Mesenchymal stem cell (in vitro differentiated cells and primary cell): ENCODE measurements around the gene FNDC10.
"Not testable (repeated sequence)": the region's sequence is repeated elsewhere in the genome, so short reads cannot be mapped to it uniquely, and the experiment has no call there.

Experiments
- DNase-seq: peaks from one replicate; pipeline ENCODE4 v3.0.0-alpha.2; 2013
- H2AFZ ChIP-seq: one replicate; pipeline ENCODE4 v1.6.1; 2013; ENCODE audit warnings: low read depth, mild to moderate bottlenecking, control low read depth, inconsistent platforms, low read length, moderate library complexity
- H2AK5ac ChIP-seq: 2 replicates; pipeline ENCODE4 v1.6.1; 2013; ENCODE audit warnings: low read length, moderate library complexity, mild to moderate bottlenecking, inconsistent platforms; ENCODE audit not compliant: severe bottlenecking
- H2BK120ac ChIP-seq: one replicate; pipeline ENCODE4 v1.6.1; 2013; ENCODE audit warnings: low read depth, mild to moderate bottlenecking, inconsistent platforms, low read length, moderate library complexity
- H2BK12ac ChIP-seq, 2 experiments: one replicate each; pipeline ENCODE4 v1.6.1; 2013; ENCODE audit warnings: inconsistent platforms in 2 of 2, low read length in 2 of 2, mild to moderate bottlenecking in 2 of 2, moderate library complexity in 2 of 2, control low read depth in 1 of 2
- H2BK15ac ChIP-seq: one replicate; pipeline ENCODE4 v1.6.1; 2013; ENCODE audit warnings: mild to moderate bottlenecking, low read depth, inconsistent platforms; ENCODE audit not compliant: poor library complexity, severe bottlenecking
- H2BK5ac ChIP-seq: 2 replicates; pipeline ENCODE4 v1.6.1; 2013; ENCODE audit warnings: low read depth, mild to moderate bottlenecking, low read length, control low read depth, inconsistent platforms; ENCODE audit not compliant: poor library complexity, severe bottlenecking
- H3K14ac ChIP-seq, 2 experiments: one replicate each; pipeline ENCODE4 v1.6.1; 2013; ENCODE audit warnings: inconsistent platforms in 2 of 2, low read length in 2 of 2, control low read depth in 1 of 2, mild to moderate bottlenecking in 1 of 2, moderate library complexity in 1 of 2
- H3K18ac ChIP-seq, 2 experiments: one replicate each; pipeline ENCODE4 v1.6.1; 2013; ENCODE audit warnings: inconsistent platforms in 2 of 2, low read length in 2 of 2, control low read depth in 1 of 2, low read depth in 1 of 2, mild to moderate bottlenecking in 1 of 2
- H3K23ac ChIP-seq, 2 experiments: one replicate each; pipeline ENCODE4 v1.6.1; 2013; ENCODE audit warnings: inconsistent platforms in 2 of 2, low read length in 2 of 2, mild to moderate bottlenecking in 2 of 2, moderate library complexity in 2 of 2, control low read depth in 1 of 2
- H3K27ac ChIP-seq: 2 replicates; pipeline ENCODE4 v1.5.1; 2013; ENCODE audit warnings: mild to moderate bottlenecking, moderate library complexity, low read length, control low read depth, inconsistent platforms; ENCODE audit not compliant: poor library complexity, severe bottlenecking
- H3K27me3 ChIP-seq, 2 experiments: 2 replicates each; pipeline versions ENCODE4 v1.6.1 to v1.7.0; 2013; ENCODE audit warnings: low read length in 2 of 2, mild to moderate bottlenecking in 2 of 2, moderate library complexity in 2 of 2, control low read depth in 1 of 2, inconsistent platforms in 1 of 2; ENCODE audit not compliant: control insufficient read depth in 1 of 2, insufficient read depth in 1 of 2
- H3K36me3 ChIP-seq, 2 experiments: 2 replicates each; pipeline versions ENCODE4 v1.6.1 to v1.7.0; 2013; ENCODE audit warnings: low read length in 2 of 2, control low read depth in 1 of 2, inconsistent platforms in 1 of 2, low read depth in 1 of 2, mild to moderate bottlenecking in 1 of 2; ENCODE audit not compliant: insufficient read depth in 2 of 2, control insufficient read depth in 1 of 2
- H3K4ac ChIP-seq, 2 experiments: one replicate each; pipeline ENCODE4 v1.6.1; 2013; ENCODE audit warnings: inconsistent platforms in 2 of 2, low read length in 2 of 2, mild to moderate bottlenecking in 2 of 2, moderate library complexity in 2 of 2, control low read depth in 1 of 2, low read depth in 1 of 2
- H3K4me1 ChIP-seq: 2 replicates; pipeline ENCODE4 v1.6.1; 2013; ENCODE audit warnings: low read depth, low read length, control low read depth; ENCODE audit not compliant: control insufficient read depth, insufficient read depth
- H3K4me2 ChIP-seq: 2 replicates; pipeline ENCODE4 v1.6.1; 2013; ENCODE audit warnings: low read length, mild to moderate bottlenecking, inconsistent platforms; ENCODE audit not compliant: poor library complexity, severe bottlenecking
- H3K4me3 ChIP-seq, 2 experiments: 2 replicates each; pipeline versions ENCODE4 v1.5.1 to v1.7.0; 2013; ENCODE audit warnings: low read length in 2 of 2, mild to moderate bottlenecking in 2 of 2, control low read depth in 1 of 2, low read depth in 1 of 2; ENCODE audit not compliant: insufficient read depth in 1 of 2
- H3K79me1 ChIP-seq: replicated peaks from 2 replicates; pipeline ENCODE4 v1.6.1; 2013; ENCODE audit warnings: mild to moderate bottlenecking, control low read depth, low read length, inconsistent platforms; ENCODE audit not compliant: poor library complexity, severe bottlenecking
- H3K9ac ChIP-seq: 2 replicates; pipeline ENCODE4 v1.7.0; 2013; ENCODE audit warnings: mild to moderate bottlenecking, low read length, moderate library complexity
- H3K9me3 ChIP-seq: 2 replicates; pipeline ENCODE4 v1.7.0; 2013; ENCODE audit warnings: mild to moderate bottlenecking, low read length; ENCODE audit not compliant: control insufficient read depth
- H4K8ac ChIP-seq: one replicate; pipeline ENCODE4 v1.6.1; 2013; ENCODE audit warnings: inconsistent platforms, mild to moderate bottlenecking, low read length, moderate library complexity
- H4K91ac ChIP-seq: one replicate; pipeline ENCODE4 v1.6.1; 2013; ENCODE audit warnings: mild to moderate bottlenecking, low read length, inconsistent platforms
- WGBS: methylation state at CpG from one replicate; pipeline ENCODE4 v1.1.7; 2013; ENCODE audit warnings: mixed read lengths; 5-methylcytosine and 5-hydroxymethylcytosine counted together

The FNDC10 gene

GRCh38 chr1:1637479-1637875 lies 37.5 kb upstream of the FNDC10 start:
- not testable (repeated sequence) for H3K27me3 ChIP-seq, H3K4me3 ChIP-seq, H3K9ac ChIP-seq, H3K9me3 ChIP-seq, H2BK12ac ChIP-seq, H2AFZ ChIP-seq, H2BK5ac ChIP-seq, H2BK120ac ChIP-seq, DNase-seq, H4K91ac ChIP-seq, H3K4ac ChIP-seq, H3K23ac ChIP-seq, H3K27ac ChIP-seq, H2AK5ac ChIP-seq, H3K14ac ChIP-seq, H2BK15ac ChIP-seq, H3K4me2 ChIP-seq, H3K79me1 ChIP-seq, H3K18ac ChIP-seq, H3K4me1 ChIP-seq, H4K8ac ChIP-seq
- WGBS = 96% methylated on average over 8 of the region's 14 CpGs
- H3K36me3 ChIP-seq = peaks cover 11 to 27% of the 10 kb centered on the region in 2 experiments

DNA sequence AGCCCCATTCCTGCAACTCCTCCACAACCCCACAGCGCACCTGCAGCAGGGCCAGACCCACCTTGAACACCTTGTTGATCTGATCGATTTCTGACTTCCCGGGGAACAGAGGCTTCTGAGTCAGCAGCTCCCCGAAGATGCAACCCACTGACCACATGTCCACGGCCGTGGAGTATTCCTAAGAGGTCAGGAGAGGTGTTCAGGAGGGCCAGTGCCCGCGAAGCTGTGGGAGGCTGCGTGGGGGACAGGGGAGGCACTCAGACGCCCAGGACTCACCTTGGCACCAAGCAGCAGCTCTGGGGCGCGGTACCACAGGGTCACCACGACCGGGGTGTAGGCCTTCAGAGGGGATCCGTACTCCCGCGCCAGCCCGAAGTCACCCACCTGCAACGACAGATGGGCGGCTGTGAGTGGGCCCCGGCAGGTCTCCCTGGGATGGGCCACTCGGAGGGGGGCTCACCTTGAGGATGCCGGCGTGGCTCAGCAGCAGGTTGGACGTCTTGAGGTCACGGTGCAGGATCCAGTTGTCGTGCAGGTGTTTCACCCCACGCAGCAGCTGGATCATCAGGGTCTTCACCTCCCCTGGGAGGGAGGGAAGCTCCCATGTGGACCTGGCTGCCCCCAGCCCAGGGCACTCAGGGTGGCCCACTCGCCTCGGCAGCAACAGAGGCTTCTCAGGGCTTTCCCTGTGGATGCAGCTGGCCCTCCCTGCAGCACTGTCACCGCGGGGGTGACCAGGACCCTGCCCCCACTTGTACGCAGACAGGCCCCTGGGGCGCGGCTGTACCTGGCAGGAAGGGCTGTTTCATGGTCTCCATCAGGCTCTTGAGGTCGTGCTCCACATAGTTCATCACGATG lies 36.9 kb upstream of the FNDC10 start:
- not testable (repeated sequence) for H3K18ac ChIP-seq, H4K91ac ChIP-seq, H2BK12ac ChIP-seq, H2AFZ ChIP-seq, H3K27me3 ChIP-seq, H3K14ac ChIP-seq, H3K27ac ChIP-seq, H3K23ac ChIP-seq, DNase-seq, H2BK120ac ChIP-seq, H3K4me1 ChIP-seq, H2BK5ac ChIP-seq, H3K4ac ChIP-seq, H3K9me3 ChIP-seq, H2BK15ac ChIP-seq, H2AK5ac ChIP-seq, H3K9ac ChIP-seq, H3K4me3 ChIP-seq, H3K79me1 ChIP-seq, H4K8ac ChIP-seq, H3K4me2 ChIP-seq
- 97% methylated on average over 37 of the region's 37 CpGs for WGBS
- peaks cover 11 to 27% of the 10 kb centered on the region in 2 experiments for H3K36me3 ChIP-seq

- not testable (repeated sequence) for H4K8ac ChIP-seq, H3K23ac ChIP-seq, H3K18ac ChIP-seq, H3K27ac ChIP-seq, H3K4me2 ChIP-seq, H3K9ac ChIP-seq, H2AK5ac ChIP-seq, H3K4ac ChIP-seq, H4K91ac ChIP-seq, H3K9me3 ChIP-seq, H3K79me1 ChIP-seq, H3K4me3 ChIP-seq, H2BK12ac ChIP-seq, H2AFZ ChIP-seq, H3K27me3 ChIP-seq, DNase-seq, H2BK120ac ChIP-seq, H2BK15ac ChIP-seq, H2BK5ac ChIP-seq, H3K14ac ChIP-seq
- Histone ChIP-seq H3K36me3 (peaks cover 11 to 31% of the 10 kb centered on the region in 2 experiments), H3K4me1 (peaks cover 14% of the 10 kb centered on the region)
- no CpG with 5 or more reads among the region's 13 CpGs for WGBS
These were observed 34.7 kb upstream of the FNDC10 start for GRCh38 chr1:1634613-1635012.

- not testable (repeated sequence) for H3K4me2 ChIP-seq, H3K27ac ChIP-seq, H3K23ac ChIP-seq, H4K8ac ChIP-seq, H4K91ac ChIP-seq, H3K18ac ChIP-seq, H2BK12ac ChIP-seq, DNase-seq, H3K79me1 ChIP-seq, H3K27me3 ChIP-seq, H3K14ac ChIP-seq, H3K4ac ChIP-seq, H3K9me3 ChIP-seq, H2BK120ac ChIP-seq, H3K9ac ChIP-seq, H2AK5ac ChIP-seq, H2BK15ac ChIP-seq, H2AFZ ChIP-seq, H2BK5ac ChIP-seq, H3K4me3 ChIP-seq
- no CpG with 5 or more reads among the region's 35 CpGs for WGBS
- Histone ChIP-seq H3K36me3 (peaks cover 11 to 36% of the 10 kb centered on the region in 2 experiments), H3K4me1 (peaks cover 14% of the 10 kb centered on the region)
These were observed 33.5 kb upstream of the FNDC10 start for GRCh38 chr1:1633409-1633808.
